ENCODE data around the gene UBE3D. TPM values are rescaled to one million over a fixed set of nuclear protein-coding genes. Genes with fewer than 3 reads are reported as not detected.

The UBE3D gene
- total and polyA plus RNA-seq, 2 of the 4 experiments (the other 2 are of a cell fraction), result 3.2 to 6.3 TPM

- dilution Hi-C loops (cut with HindIII; ENCODE audit: low sequenced_read_pairs, unreplicated experiment), result no loop called here
- Histone ChIP-seq H3K23ac (ENCODE audit: low read depth, low read length) (no peak overlapping the region), H3K9ac (ENCODE audit: low read depth, low read length) (no peak overlapping the region), H4K5ac (ENCODE audit: low read depth, low read length) (no peak overlapping the region), H3K79me1 (ENCODE audit: low read depth in 1 of 2, low read length in 2 of 2) (no peaks in the 10 kb centered on the region), H2BK20ac (ENCODE audit: low read depth, low read length) (no peak overlapping the region), H3K56ac (ENCODE audit: extremely low read depth, insufficient read depth, low read length) (no peak overlapping the region), H3K9me1 (ENCODE audit: insufficient read depth, low read length) (no peaks in the 10 kb centered on the region), H3K4me3 (ENCODE audit: insufficient read depth, low read depth, low read length) (no peak overlapping the region), H2BK5ac (ENCODE audit: low read depth, low read length, poor library complexity, severe bottlenecking) (no peak overlapping the region), H2AFZ (replicated peaks; ENCODE audit: low read length, poor library complexity) (no peak overlapping the region), H2AK5ac (ENCODE audit: low read depth, low read length) (no peak overlapping the region), H3K18ac (ENCODE audit: low read depth, low read length) (no peak overlapping the region), H3K27me3 (ENCODE audit: control insufficient read depth, insufficient read depth, low read length) (no peaks in the 10 kb centered on the region), H2AK9ac (replicated peaks; ENCODE audit: low read depth, low read length, poor library complexity) (no peak overlapping the region), H3K4ac (ENCODE audit: low read depth, low read length) (no peak overlapping the region), H3K4me2 (ENCODE audit: low read depth, low read length) (no peak overlapping the region), H3K36me3 (ENCODE audit: control insufficient read depth, insufficient read depth, low read length) (no peaks in the 10 kb centered on the region), H3K9me3 (ENCODE audit: control insufficient read depth, insufficient read depth, low read length) (no peaks in the 10 kb centered on the region), H4K91ac (ENCODE audit: insufficient read depth, low read depth, low read length) (no peak overlapping the region), H3K27ac (ENCODE audit: insufficient read depth, low read length) (no peak overlapping the region), H4K8ac (ENCODE audit: low read depth in 2 of 2, low read length in 2 of 2) (no peak overlapping the region), H2BK15ac (ENCODE audit: low read depth, low read length) (no peak overlapping the region), H2BK120ac (ENCODE audit: low read depth, low read length) (no peak overlapping the region), H4K20me1 (ENCODE audit: insufficient read depth, low read length) (no peaks in the 10 kb centered on the region), H3K14ac (replicated peaks; ENCODE audit: low read depth, low read length) (no peak overlapping the region), H3K4me1 (ENCODE audit: control insufficient read depth, insufficient read depth, low read length) (no peaks in the 10 kb centered on the region)
- TF ChIP-seq MAFK (IDR thresholded peaks at IDR 0.05; ENCODE audit: low read depth, low read length) (0 out of 2 replicates have a peak, but pooled peaks have one; percentile 3), CTCF (conservative IDR thresholded peaks at IDR 0.05; ENCODE audit: low read depth, low read length) (no peak), USF2 (IDR thresholded peaks at IDR 0.05; ENCODE audit: low read depth, low read length) (no peak)
- DNase-seq (no peak), ATAC-seq (ENCODE audit: low read depth) (no peak)
- in situ Hi-C loops (cut with MboI; ENCODE audit: low sequenced_read_pairs), result no loop called here
- CTCF ChIA-PET, result interaction anchor here (1.0 kb wide), 1 partner anchor 17 kb away, joined by 3 read pairs; no protein-coding TSS in a partner anchor
- no TSS peak for BruUV-seq (replicated peaks)
- POLR2A ChIA-PET (ENCODE audit: unreplicated experiment), result no interaction called here
- intact Hi-C loops (cut with micrococcal nuclease), result loop anchor here (10.0 kb wide), 1 partner anchor 153 kb away; no protein-coding TSS in a partner anchor
- WGBS, 2 experiments (ENCODE audit: extremely low coverage in 2 of 2, insufficient read length in 1 of 2), result 100% methylated on average over 1 of the region's 2 CpGs; no CpG with 5 or more reads in 1 of the 2 experiments
Measured at GRCh38 chr6:82902290-82902689, 163.4 kb downstream of the UBE3D start.

Data from IMR-90 (cell line).